Kasumi-1 (cell line): ENCODE data around the gene RNPEPL1.

ENCODE experiments used
- DNase-seq, 2 experiments: peaks; one replicate each; lab custom pipeline; 2025; lab: John Stamatoyannopoulos, UW

RNPEPL1 gene

GRCh38 chr2:240564561-240565332 is 3.5 kb upstream of the RNPEPL1 start:
- no peak for DNase-seq

- DNase-seq, result peak; percentile 67 to 68
Observed at GRCh38 chr2:240565333-240566202, 2.7 kb upstream of the RNPEPL1 start.

- peak; percentile 41 to 44 for DNase-seq
Observed at GRCh38 chr2:240566203-240567136, 1.8 kb upstream of the RNPEPL1 start.

- no peak for DNase-seq
Observed at GRCh38 chr2:240567137-240567871, 980 bp upstream of the RNPEPL1 start.

- peak in 1 of 2 experiments; percentile 3 for DNase-seq
Observed at GRCh38 chr2:240568678-240569522, 616 bp downstream of the RNPEPL1 start.

GRCh38 chr2:240569523-240569997 is 1.3 kb downstream of the RNPEPL1 start:
- DNase-seq, result no peak

GRCh38 chr2:240569998-240570530 is 1.8 kb downstream of the RNPEPL1 start:
- no peak for DNase-seq

GRCh38 chr2:240570531-240571313 is 2.4 kb downstream of the RNPEPL1 start:
- DNase-seq, result no peak

GRCh38 chr2:240571314-240571973 is 3.2 kb downstream of the RNPEPL1 start:
- DNase-seq, result no peak

- no peak for DNase-seq
Observed at GRCh38 chr2:240572141-240573031, 4.1 kb downstream of the RNPEPL1 start.

GRCh38 chr2:240573071-240573515 is 4.8 kb downstream of the RNPEPL1 start:
- no peak for DNase-seq

GRCh38 chr2:240573516-240574385 is 5.5 kb downstream of the RNPEPL1 start:
- DNase-seq, result no peak

GRCh38 chr2:240574386-240575100 is 6.3 kb downstream of the RNPEPL1 start:
- no peak for DNase-seq

GRCh38 chr2:240575101-240575965 is 7.0 kb downstream of the RNPEPL1 start:
- DNase-seq, result no peak

GRCh38 chr2:240576036-240576435 is 7.8 kb downstream of the RNPEPL1 start:
- DNase-seq, result no peak
